CD8-positive, alpha-beta memory T cell (primary cell): ENCODE results near the gene RANBP10. TPM values are rescaled to one million over a fixed set of nuclear protein-coding genes. Genes with fewer than 3 reads are reported as not detected.

Source experiments
- CTCF ChIA-PET: fragments of 350-600 bp; sonication (Branson Sonifier 250); formaldehyde crosslinking; loops from one replicate; lab custom pipeline; 2021; ENCODE audit warnings: antibody characterized with exemption; lab: Charles Lee
- POLR2A ChIA-PET: fragments of 350-600 bp; sonication (Branson Sonifier 250); formaldehyde crosslinking; loops from one replicate; lab custom pipeline; 2021; ENCODE audit warnings: antibody characterized with exemption; lab: Charles Lee
- DNase-seq, 5 donors: peaks; one replicate each; pipeline versions ENCODE4 v3.0.0 to v3.0.0-alpha.2; 2020 to 2022; ENCODE audit warnings: mixed read lengths in 1 of 5
- H3K27ac ChIP-seq: one replicate; pipeline ENCODE4 v1.7.0; 2013; ENCODE audit warnings: low read depth, mild to moderate bottlenecking, low read length, moderate library complexity
- H3K27me3 ChIP-seq: 2 replicates; pipeline ENCODE4 v1.7.0; 2013; ENCODE audit warnings: low read length, mild to moderate bottlenecking; ENCODE audit not compliant: insufficient read depth, poor library complexity, severe bottlenecking
- H3K36me3 ChIP-seq: 2 replicates; pipeline ENCODE4 v1.7.0; 2013; ENCODE audit warnings: mild to moderate bottlenecking, low read length, moderate library complexity; ENCODE audit not compliant: insufficient read depth
- H3K4me1 ChIP-seq: 2 replicates; pipeline ENCODE4 v1.7.0; 2013; ENCODE audit warnings: mild to moderate bottlenecking, low read length, moderate library complexity; ENCODE audit not compliant: insufficient read depth
- H3K4me3 ChIP-seq: 2 replicates; pipeline ENCODE4 v1.7.0; 2013; ENCODE audit warnings: mild to moderate bottlenecking, low read length
- H3K9me3 ChIP-seq: 2 replicates; pipeline ENCODE4 v1.7.0; 2013; ENCODE audit warnings: mild to moderate bottlenecking, low read length
- H3K27ac Mint-ChIP-seq, 8 donors: one replicate each; pipeline ENCODE4 v1.8.0; 2020 to 2021; ENCODE audit warnings: mixed read lengths in 8 of 8, mild to moderate bottlenecking in 6 of 8, inconsistent platforms in 3 of 8, moderate library complexity in 3 of 8
- H3K27me3 Mint-ChIP-seq, 2 donors: one replicate each; pipeline ENCODE4 v1.8.0; 2020 to 2021; ENCODE audit warnings: mixed read lengths in 2 of 2, mild to moderate bottlenecking in 1 of 2, moderate library complexity in 1 of 2
- H3K36me3 Mint-ChIP-seq, 3 donors: one replicate each; pipeline ENCODE4 v1.8.0; 2020 to 2021; ENCODE audit warnings: mixed read lengths in 3 of 3, inconsistent platforms in 1 of 3, mild to moderate bottlenecking in 1 of 3
- H3K4me1 Mint-ChIP-seq, 3 donors: one replicate each; pipeline ENCODE4 v1.8.0; 2020 to 2021; ENCODE audit warnings: mixed read lengths in 3 of 3, inconsistent platforms in 1 of 3, mild to moderate bottlenecking in 1 of 3
- H3K4me3 Mint-ChIP-seq, 7 donors: one replicate each; pipeline ENCODE4 v1.8.0; 2020 to 2021; ENCODE audit warnings: mixed read lengths in 7 of 7, mild to moderate bottlenecking in 6 of 7, moderate library complexity in 4 of 7, inconsistent platforms in 2 of 7
- H3K9me3 Mint-ChIP-seq, 5 donors: one replicate each; pipeline ENCODE4 v1.8.0; 2020 to 2022; ENCODE audit warnings: mixed read lengths in 5 of 5, mild to moderate bottlenecking in 3 of 5, moderate library complexity in 2 of 5, inconsistent platforms in 1 of 5
- polyA plus RNA-seq: library from polyadenylated mRNA; unstranded; fragments of 300-500 nt; fragmentation: Illumina TruSeq; gene quantifications from one replicate; pipeline ENCODE4 v1.2.3, GENCODE V29; 2021
- total RNA-seq, 2 experiments: library from RNA; stranded (reverse); gene quantifications; one replicate each; pipeline ENCODE4 v1.2.3, GENCODE V29; 2021

Gene RANBP10
- total and polyA plus RNA-seq, 3 experiments from 2014 or later: 11.1 to 20.0 (median 18.9) TPM

GRCh38 chr16:67708368-67708771 is 98.0 kb downstream of the RANBP10 start:
- Histone ChIP-seq H3K4me1 (peaks cover 11% of the 10 kb centered on the region), H3K27me3 (no peaks in the 10 kb centered on the region), H3K4me3 (no peak overlapping the region), H3K27ac (no peak overlapping the region), H3K9me3 (no peaks in the 10 kb centered on the region), H3K36me3 (no peaks in the 10 kb centered on the region)
- POLR2A ChIA-PET: no interaction called here
- Mint-ChIP-seq H3K9me3 (no peaks in the 10 kb centered on the region), H3K27me3 (no peaks in the 10 kb centered on the region), H3K27ac (peak overlapping the region in 2 of 8 donors; percentile 11 to 18), H3K4me1 (peaks cover 14 to 37% (median 37%) of the 10 kb centered on the region in 3 donors), H3K4me3 (peak overlapping the region in 1 of 7 donors; percentile 29), H3K36me3 (peaks cover 0 to 5% (median 3%) of the 10 kb centered on the region in 3 donors)
- no peak for DNase-seq
- CTCF ChIA-PET: no interaction called here

- H3K27me3 Mint-ChIP-seq: no peaks in the 10 kb centered on the region
- peak overlapping the region in 2 of 8 donors; percentile 61 to 94 for H3K27ac Mint-ChIP-seq
- no peaks in the 10 kb centered on the region for H3K9me3 Mint-ChIP-seq
- no peaks in the 10 kb centered on the region for H3K27me3 ChIP-seq
- no peak overlapping the region for H3K27ac ChIP-seq
- peaks cover 16% of the 10 kb centered on the region for H3K4me1 ChIP-seq
- H3K4me3 ChIP-seq: no peak overlapping the region
- no peak overlapping the region for H3K4me3 Mint-ChIP-seq
- no peaks in the 10 kb centered on the region for H3K9me3 ChIP-seq
- peaks cover 18 to 43% (median 40%) of the 10 kb centered on the region in 3 donors for H3K4me1 Mint-ChIP-seq
- CTCF ChIA-PET: no interaction called here
- no peaks in the 10 kb centered on the region for H3K36me3 ChIP-seq
- H3K36me3 Mint-ChIP-seq: peaks cover 0 to 5% (median 3%) of the 10 kb centered on the region in 3 donors
- POLR2A ChIA-PET: no interaction called here
- no peak for DNase-seq
Observed at GRCh38 chr16:67707790-67708189, 98.6 kb downstream of the RANBP10 start.

- H3K27me3 ChIP-seq: no peaks in the 10 kb centered on the region
- no peaks in the 10 kb centered on the region for H3K36me3 ChIP-seq
- no peak overlapping the region for H3K4me3 Mint-ChIP-seq
- peaks cover 16% of the 10 kb centered on the region for H3K4me1 ChIP-seq
- no peak overlapping the region for H3K27ac Mint-ChIP-seq
- H3K9me3 Mint-ChIP-seq: no peaks in the 10 kb centered on the region
- ChIA-PET CTCF (no interaction called here), POLR2A (no interaction called here)
- no peaks in the 10 kb centered on the region for H3K27me3 Mint-ChIP-seq
- H3K4me1 Mint-ChIP-seq: peaks cover 18 to 46% (median 40%) of the 10 kb centered on the region in 3 donors
- peaks cover 0 to 5% (median 3%) of the 10 kb centered on the region in 3 donors for H3K36me3 Mint-ChIP-seq
- DNase-seq: no peak
- no peak overlapping the region for H3K4me3 ChIP-seq
- no peak overlapping the region for H3K27ac ChIP-seq
- no peaks in the 10 kb centered on the region for H3K9me3 ChIP-seq
Observed at GRCh38 chr16:67707210-67707609, 99.2 kb downstream of the RANBP10 start.

- H3K36me3 ChIP-seq: no peaks in the 10 kb centered on the region
- H3K4me3 Mint-ChIP-seq: no peak overlapping the region
- no peaks in the 10 kb centered on the region for H3K27me3 ChIP-seq
- H3K4me1 Mint-ChIP-seq: peaks cover 19 to 38% (median 26%) of the 10 kb centered on the region in 3 donors
- peaks cover 16% of the 10 kb centered on the region for H3K4me1 ChIP-seq
- H3K9me3 ChIP-seq: no peaks in the 10 kb centered on the region
- no peak for DNase-seq
- no peak overlapping the region for H3K4me3 ChIP-seq
- POLR2A ChIA-PET: interaction anchor here (0.5 kb wide), 1 partner anchor 762 kb away, joined by 3 read pairs; no protein-coding TSS in a partner anchor
- H3K27ac ChIP-seq: no peak overlapping the region
- no peaks in the 10 kb centered on the region for H3K9me3 Mint-ChIP-seq
- no peaks in the 10 kb centered on the region for H3K36me3 Mint-ChIP-seq
- H3K27me3 Mint-ChIP-seq: no peaks in the 10 kb centered on the region
- CTCF ChIA-PET: interaction anchor here (1.9 kb wide), 1 partner anchor 183 kb away, joined by 6 read pairs; no protein-coding TSS in a partner anchor
- H3K27ac Mint-ChIP-seq: peak overlapping the region in 5 of 8 donors; percentile 36 to 86 (median 82)
Observed at GRCh38 chr16:67704110-67704509, 102.2 kb downstream of the RANBP10 start.

GRCh38 chr16:67703626-67704025 is 102.7 kb downstream of the RANBP10 start:
- Histone ChIP-seq H3K27ac (no peak overlapping the region), H3K9me3 (no peaks in the 10 kb centered on the region), H3K4me3 (no peak overlapping the region), H3K36me3 (no peaks in the 10 kb centered on the region), H3K4me1 (peaks cover 16% of the 10 kb centered on the region), H3K27me3 (no peaks in the 10 kb centered on the region)
- Mint-ChIP-seq H3K9me3 (peaks cover 0 to 2% (median 0%) of the 10 kb centered on the region in 5 donors), H3K27ac (peak overlapping the region in 7 of 8 donors; percentile 36 to 94 (median 82)), H3K4me3 (peak overlapping the region in 4 of 7 donors; percentile 6 to 56 (median 35)), H3K27me3 (no peaks in the 10 kb centered on the region), H3K4me1 (peaks cover 19 to 37% (median 26%) of the 10 kb centered on the region in 3 donors), H3K36me3 (peaks cover 0 to 1% (median 0%) of the 10 kb centered on the region in 3 donors)
- DNase-seq: no peak
- ChIA-PET POLR2A (no interaction called here), CTCF (no interaction called here)

- Histone ChIP-seq H3K9me3 (no peaks in the 10 kb centered on the region), H3K27ac (no peak overlapping the region), H3K4me1 (peaks cover 16% of the 10 kb centered on the region), H3K4me3 (no peak overlapping the region), H3K36me3 (no peaks in the 10 kb centered on the region), H3K27me3 (no peaks in the 10 kb centered on the region)
- CTCF ChIA-PET: no interaction called here
- H3K4me3 Mint-ChIP-seq: no peak overlapping the region
- H3K9me3 Mint-ChIP-seq: peaks cover 0 to 2% (median 0%) of the 10 kb centered on the region in 5 donors
- H3K27me3 Mint-ChIP-seq: no peaks in the 10 kb centered on the region
- peaks cover 19 to 32% (median 26%) of the 10 kb centered on the region in 3 donors for H3K4me1 Mint-ChIP-seq
- DNase-seq: no peak
- POLR2A ChIA-PET: no interaction called here
- H3K36me3 Mint-ChIP-seq: peaks cover 0 to 6% (median 6%) of the 10 kb centered on the region in 3 donors
- H3K27ac Mint-ChIP-seq: peak overlapping the region in 3 of 8 donors; percentile 40 to 63 (median 56)
Observed at GRCh38 chr16:67702130-67702529, 104.2 kb downstream of the RANBP10 start.

- H3K27ac ChIP-seq: no peak overlapping the region
- ChIA-PET POLR2A (no interaction called here), CTCF (no interaction called here)
- no peaks in the 10 kb centered on the region for H3K36me3 ChIP-seq
- H3K4me3 ChIP-seq: no peak overlapping the region
- H3K36me3 Mint-ChIP-seq: peaks cover 0 to 9% (median 6%) of the 10 kb centered on the region in 3 donors
- H3K4me3 Mint-ChIP-seq: no peak overlapping the region
- H3K9me3 ChIP-seq: no peaks in the 10 kb centered on the region
- DNase-seq: no peak
- H3K27ac Mint-ChIP-seq: peak overlapping the region in 1 of 8 donors; percentile 42
- peaks cover 0 to 2% (median 0%) of the 10 kb centered on the region in 5 donors for H3K9me3 Mint-ChIP-seq
- peaks cover 19 to 31% (median 25%) of the 10 kb centered on the region in 3 donors for H3K4me1 Mint-ChIP-seq
- no peaks in the 10 kb centered on the region for H3K27me3 ChIP-seq
- no peaks in the 10 kb centered on the region for H3K27me3 Mint-ChIP-seq
- H3K4me1 ChIP-seq: peaks cover 16% of the 10 kb centered on the region
Observed at GRCh38 chr16:67701420-67701819, 104.9 kb downstream of the RANBP10 start.

GRCh38 chr16:67699265-67699664 is 107.1 kb downstream of the RANBP10 start:
- peaks cover 0 to 1% of the 10 kb centered on the region in 2 donors for H3K27me3 Mint-ChIP-seq
- H3K4me1 Mint-ChIP-seq: peaks cover 12 to 22% (median 14%) of the 10 kb centered on the region in 3 donors
- Histone ChIP-seq H3K36me3 (no peaks in the 10 kb centered on the region), H3K4me3 (no peak overlapping the region), H3K27ac (no peak overlapping the region), H3K9me3 (no peaks in the 10 kb centered on the region), H3K27me3 (no peaks in the 10 kb centered on the region), H3K4me1 (peaks cover 15% of the 10 kb centered on the region)
- DNase-seq: no peak
- ChIA-PET POLR2A (no interaction called here), CTCF (no interaction called here)
- peaks cover 0 to 9% (median 6%) of the 10 kb centered on the region in 3 donors for H3K36me3 Mint-ChIP-seq
- no peak overlapping the region for H3K4me3 Mint-ChIP-seq
- H3K27ac Mint-ChIP-seq: no peak overlapping the region
- peaks cover 0 to 2% (median 0%) of the 10 kb centered on the region in 5 donors for H3K9me3 Mint-ChIP-seq
